Liver (tissue), 3 donors: ENCODE measurements around the gene PNCK.

Experiments used
- EGR1 ChIP-seq, 2 donors: IDR thresholded peaks; 2 replicates each; pipeline ENCODE4 v1.6.1; 2016 to 2018; ENCODE audit warnings: antibody characterized with exemption in 2 of 2, low read depth in 2 of 2
- FOXA1 ChIP-seq: IDR thresholded peaks from 2 replicates; pipeline ENCODE4 v1.6.1; 2016; ENCODE audit warnings: antibody characterized with exemption
- JUND ChIP-seq, 2 donors: IDR thresholded peaks; 2 replicates each; pipeline ENCODE4 v1.6.1; 2016; ENCODE audit warnings: antibody characterized with exemption in 2 of 2
- MAX ChIP-seq: IDR thresholded peaks from 2 replicates; pipeline ENCODE4 v1.6.1; 2016; ENCODE audit warnings: antibody characterized with exemption
- RAD21 ChIP-seq, 2 donors: IDR thresholded peaks; 2 replicates each; pipeline ENCODE4 v1.6.1; 2016; ENCODE audit warnings: antibody characterized with exemption in 2 of 2, mild to moderate bottlenecking in 2 of 2
- REST ChIP-seq: IDR thresholded peaks from 2 replicates; pipeline ENCODE4 v1.6.1; 2016; ENCODE audit warnings: antibody characterized with exemption, mild to moderate bottlenecking
- RXRA ChIP-seq, 2 donors: IDR thresholded peaks; 2 replicates each; pipeline ENCODE4 v1.6.1; 2017 to 2018; ENCODE audit warnings: antibody characterized with exemption in 2 of 2, mild to moderate bottlenecking in 1 of 2
- TAF1 ChIP-seq: conservative IDR thresholded peaks from 2 replicates; pipeline ENCODE4 v1.6.1; 2016; ENCODE audit warnings: antibody characterized with exemption, mild to moderate bottlenecking
- YY1 ChIP-seq: IDR thresholded peaks from 2 replicates; pipeline ENCODE4 v1.6.1; 2016; ENCODE audit warnings: antibody characterized with exemption, mild to moderate bottlenecking
- TF ChIP-seq, protein P1 (sequence below): fragments of 150-350 bp; IDR thresholded peaks from 2 replicates; pipeline ENCODE4 v1.5.1; 2017; ENCODE audit warnings: improper control_type of control experiment, low read depth, low read length; ENCODE audit not compliant: missing input control
- donor health status: healthy.
- donor health status: healthy.

- TF ChIP-seq, protein P1, sequence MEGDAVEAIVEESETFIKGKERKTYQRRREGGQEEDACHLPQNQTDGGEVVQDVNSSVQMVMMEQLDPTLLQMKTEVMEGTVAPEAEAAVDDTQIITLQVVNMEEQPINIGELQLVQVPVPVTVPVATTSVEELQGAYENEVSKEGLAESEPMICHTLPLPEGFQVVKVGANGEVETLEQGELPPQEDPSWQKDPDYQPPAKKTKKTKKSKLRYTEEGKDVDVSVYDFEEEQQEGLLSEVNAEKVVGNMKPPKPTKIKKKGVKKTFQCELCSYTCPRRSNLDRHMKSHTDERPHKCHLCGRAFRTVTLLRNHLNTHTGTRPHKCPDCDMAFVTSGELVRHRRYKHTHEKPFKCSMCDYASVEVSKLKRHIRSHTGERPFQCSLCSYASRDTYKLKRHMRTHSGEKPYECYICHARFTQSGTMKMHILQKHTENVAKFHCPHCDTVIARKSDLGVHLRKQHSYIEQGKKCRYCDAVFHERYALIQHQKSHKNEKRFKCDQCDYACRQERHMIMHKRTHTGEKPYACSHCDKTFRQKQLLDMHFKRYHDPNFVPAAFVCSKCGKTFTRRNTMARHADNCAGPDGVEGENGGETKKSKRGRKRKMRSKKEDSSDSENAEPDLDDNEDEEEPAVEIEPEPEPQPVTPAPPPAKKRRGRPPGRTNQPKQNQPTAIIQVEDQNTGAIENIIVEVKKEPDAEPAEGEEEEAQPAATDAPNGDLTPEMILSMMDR = no peak
- TF ChIP-seq RAD21 (IDR thresholded peaks at IDR 0.05) (no peak), FOXA1 (no peak), REST (no peak), MAX (no peak), YY1 (no peak), TAF1 (no peak), EGR1 (IDR thresholded peaks at IDR 0.05; ENCODE audit: low read depth in 2 of 2) (no peak), JUND (IDR thresholded peaks at IDR 0.05) (no peak), RXRA (IDR thresholded peaks at IDR 0.05) (no peak)
These were observed 31.5 kb downstream of the PNCK start for GRCh38 chrX:153642051-153642654.
